HG03045 (cell line): ENCODE measurements around the gene TAMALIN.
A peak's percentile ranks its signal among the peaks of the same experiment; 100 is the strongest.

ENCODE experiments used
- ATAC-seq: cut with Tn5 transposase; IDR thresholded peaks from one replicate; pipeline ENCODE4 v1.9.1; 2021; ENCODE audit warnings: mild to moderate bottlenecking, moderate library complexity; ENCODE audit not compliant: unreplicated experiment

TAMALIN gene

DNA sequence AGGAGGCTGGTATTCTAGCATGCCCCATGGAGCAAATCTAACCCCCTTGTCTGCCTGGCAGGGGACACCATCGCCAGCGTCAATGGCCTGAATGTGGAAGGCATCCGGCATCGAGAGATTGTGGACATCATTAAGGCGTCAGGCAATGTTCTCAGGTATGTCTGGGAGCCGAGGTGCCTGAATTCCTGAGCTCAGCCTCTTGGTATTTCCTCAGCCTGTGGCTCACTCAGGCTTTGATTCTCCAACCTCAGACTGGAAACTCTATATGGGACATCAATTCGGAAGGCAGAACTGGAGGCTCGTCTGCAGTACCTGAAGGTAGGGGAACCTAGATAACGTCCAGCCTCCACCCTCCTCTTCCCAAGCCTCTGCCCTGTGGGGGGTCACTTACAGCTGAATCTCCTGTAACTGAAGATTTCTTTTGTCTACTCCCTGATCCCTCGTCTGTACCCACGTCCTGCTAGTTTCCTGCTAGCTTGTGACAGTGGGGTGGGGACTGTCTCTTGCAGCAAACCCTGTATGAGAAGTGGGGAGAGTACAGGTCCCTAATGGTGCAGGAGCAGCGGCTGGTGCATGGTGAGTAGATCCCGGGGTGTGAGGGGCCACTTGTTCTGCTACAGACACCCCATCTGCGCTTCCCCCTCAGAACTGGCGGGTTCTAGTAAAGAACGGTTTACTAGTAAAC is 7.0 kb downstream of the TAMALIN start:
- ATAC-seq = no peak

DNA sequence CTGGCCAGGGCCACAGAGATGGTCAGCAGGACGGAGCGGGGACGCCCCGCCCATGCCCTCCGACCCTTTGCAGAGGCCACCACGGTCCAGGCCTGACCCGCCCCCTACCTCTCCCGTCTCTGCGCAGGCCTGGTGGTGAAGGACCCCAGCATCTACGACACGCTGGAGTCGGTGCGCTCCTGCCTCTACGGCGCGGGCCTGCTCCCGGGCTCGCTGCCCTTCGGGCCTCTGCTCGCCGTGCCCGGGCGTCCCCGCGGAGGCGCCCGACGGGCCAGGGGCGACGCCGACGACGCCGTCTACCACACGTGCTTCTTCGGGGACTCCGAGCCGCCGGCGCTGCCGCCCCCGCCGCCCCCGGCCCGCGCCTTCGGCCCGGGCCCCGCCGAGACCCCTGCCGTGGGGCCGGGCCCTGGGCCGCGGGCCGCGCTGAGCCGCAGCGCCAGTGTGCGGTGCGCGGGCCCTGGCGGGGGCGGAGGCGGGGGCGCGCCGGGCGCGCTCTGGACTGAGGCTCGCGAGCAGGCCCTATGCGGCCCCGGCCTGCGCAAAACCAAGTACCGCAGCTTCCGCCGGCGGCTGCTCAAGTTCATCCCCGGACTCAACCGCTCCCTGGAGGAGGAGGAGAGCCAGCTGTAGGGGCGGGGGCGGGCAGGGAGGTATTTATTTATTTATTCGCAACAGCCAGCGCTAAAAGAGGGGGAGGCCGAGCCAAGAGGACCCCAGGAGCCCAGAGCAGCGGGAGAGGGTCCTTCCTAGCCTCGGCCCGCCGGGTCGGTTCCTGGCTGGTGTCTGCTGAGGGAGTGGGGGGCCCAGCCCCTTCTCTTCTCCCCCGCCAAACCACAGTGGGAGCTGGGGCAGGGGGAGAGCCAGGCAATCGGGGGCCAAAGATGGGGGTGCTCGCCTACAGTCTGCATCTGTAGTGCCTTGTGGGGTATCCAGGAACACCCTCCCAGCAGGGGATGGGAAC is 8.1 kb downstream of the TAMALIN start:
- ATAC-seq = no peak

DNA sequence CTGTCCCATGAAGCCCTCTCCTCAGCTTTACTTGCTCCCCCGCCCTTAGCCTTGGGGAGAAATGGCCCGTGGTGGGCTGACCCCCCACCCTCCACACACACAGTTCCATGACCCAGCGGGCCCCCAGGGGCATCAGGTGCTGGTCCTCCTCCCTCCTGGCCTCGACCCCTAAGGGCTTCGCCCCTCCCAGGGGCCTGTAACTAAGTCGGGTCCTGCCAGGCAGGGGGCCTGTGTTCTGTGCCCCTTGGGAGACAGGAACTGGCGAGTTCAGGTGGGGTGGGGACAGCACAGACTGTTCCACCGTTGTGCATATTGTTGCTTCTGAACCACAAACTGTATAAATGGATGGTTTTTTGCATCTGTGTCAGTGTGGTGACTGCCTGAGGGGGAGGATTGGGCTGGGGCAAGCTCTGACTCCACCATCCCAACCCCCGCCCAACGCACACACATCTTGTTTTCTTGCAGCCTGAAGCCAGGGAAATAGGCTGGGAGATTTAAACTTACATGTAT is 8.8 kb downstream of the TAMALIN start:
- ATAC-seq = no peak

DNA sequence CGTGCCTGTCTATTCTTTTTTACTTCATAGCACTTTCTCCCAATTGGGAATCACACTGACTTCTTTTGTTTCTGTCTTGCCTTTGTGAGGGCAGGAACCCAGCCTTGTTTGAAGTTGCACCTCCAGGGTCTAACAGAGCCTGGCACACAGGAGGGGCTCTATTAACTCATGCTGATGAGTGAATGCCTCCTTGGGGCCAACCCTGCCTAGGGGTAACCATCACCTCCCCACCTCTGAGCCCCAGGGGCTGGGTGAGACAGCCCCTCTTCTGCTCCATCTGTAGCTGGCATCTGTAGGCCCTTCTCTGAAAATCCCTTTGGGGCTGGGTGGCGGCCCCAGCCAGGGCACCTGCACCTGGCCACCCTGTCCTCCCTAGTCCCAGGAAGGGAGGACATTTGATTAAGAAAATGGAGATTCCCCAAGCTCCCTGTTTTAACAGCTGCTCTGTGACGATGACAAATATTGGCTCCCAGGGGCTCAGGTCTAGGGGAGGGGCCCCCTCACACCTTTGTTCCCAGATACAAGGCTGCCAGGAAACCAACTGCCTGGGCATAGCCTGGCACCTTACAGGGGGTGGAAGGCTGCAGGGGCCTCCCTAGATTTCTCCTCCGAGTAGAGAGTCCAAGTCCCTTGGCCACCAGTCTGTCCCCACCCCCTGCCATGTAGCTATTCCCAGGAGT is 11.8 kb downstream of the TAMALIN start:
- no peak for ATAC-seq

DNA sequence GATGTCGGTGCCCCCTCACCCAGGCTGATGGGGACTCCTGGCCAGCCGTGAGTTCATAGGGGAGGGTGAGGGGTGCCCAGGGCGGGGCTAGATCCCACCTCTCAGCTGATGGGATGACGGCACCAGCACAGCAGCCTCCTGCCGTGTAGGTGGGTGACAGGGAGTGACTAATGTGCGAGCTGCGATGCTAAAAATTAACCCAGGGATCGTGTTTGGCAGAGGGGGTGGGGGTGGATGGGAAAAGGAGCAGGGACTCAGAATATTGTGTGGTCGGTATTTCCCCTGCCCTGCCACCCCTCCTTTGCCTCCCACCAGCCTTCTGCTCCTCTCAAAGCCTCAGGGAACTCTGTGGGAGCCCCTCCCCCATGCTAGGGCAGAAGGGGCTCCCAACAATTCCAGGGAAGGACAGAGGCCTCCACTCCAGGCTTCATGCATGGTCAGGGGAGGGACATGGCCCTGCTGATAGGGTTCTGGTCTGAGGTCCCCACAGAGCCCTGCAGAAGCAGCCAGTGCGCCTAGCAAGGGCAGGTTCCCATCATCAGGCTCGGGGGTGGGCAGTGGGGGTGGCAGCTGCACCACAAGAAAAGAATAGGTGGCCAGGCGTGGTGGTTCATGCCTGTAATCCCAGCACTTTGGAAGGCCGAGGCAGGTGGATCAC is 12.5 kb downstream of the TAMALIN start:
- no peak for ATAC-seq

GRCh38 chr12:52020539-52021336 is 14.0 kb downstream of the TAMALIN start:
- no peak for ATAC-seq

DNA sequence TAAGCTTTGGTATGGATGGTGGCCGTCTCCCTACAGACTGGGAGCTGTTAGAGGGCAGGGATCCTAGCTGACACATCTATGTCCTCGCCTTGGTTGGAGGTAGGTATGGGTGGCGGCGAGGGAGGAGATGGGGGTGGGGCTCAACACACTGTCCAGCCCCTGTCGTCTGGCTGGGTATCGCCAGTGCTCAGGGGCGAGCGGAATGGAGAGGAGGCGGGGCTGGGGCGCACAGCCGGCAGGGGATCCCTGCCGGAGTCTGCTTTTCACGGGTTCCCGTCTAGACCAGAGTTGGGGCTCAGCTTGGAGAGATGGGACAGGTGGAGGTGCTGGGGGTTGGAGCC is 16.1 kb downstream of the TAMALIN start:
- peak; percentile 9 for ATAC-seq

DNA sequence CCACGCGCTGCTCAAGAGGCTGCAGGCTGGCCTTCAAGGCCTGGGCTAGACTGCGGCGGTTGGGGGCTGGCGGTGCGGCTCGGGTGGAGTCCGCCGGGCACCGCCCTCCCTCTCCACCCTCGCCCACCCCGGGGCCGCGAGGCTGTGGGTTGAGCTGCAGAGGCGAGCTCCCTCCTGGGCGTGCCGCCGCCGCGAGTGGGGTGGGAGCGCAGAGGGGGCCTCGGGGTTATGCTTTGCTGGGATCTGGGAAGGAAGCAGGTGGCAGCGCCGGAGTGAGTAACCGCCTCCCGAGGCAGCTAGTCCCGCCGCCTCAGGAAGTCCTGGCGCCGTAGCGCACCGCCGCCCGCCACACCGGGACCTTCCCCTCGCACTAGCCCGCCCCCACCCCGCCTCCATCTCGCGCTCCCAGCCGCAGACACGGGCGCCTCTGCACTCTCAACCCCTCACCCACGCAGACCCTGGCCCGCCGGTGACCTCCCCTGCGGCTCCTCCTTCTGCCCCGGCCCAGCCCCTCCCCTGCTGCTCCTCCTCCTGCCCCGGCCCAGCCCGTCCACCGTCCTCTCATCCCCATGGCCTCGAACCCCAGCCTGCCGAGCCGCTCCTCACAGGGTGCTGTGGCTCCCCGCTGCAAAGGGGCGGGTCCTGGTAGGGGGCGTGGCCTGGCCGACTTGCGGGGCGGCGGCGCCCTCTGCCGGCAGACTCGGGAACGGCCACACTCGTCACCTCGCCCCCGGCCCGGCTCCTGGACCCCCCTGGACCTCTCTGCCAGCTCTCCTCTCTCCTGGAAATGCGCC is 16.6 kb downstream of the TAMALIN start:
- ATAC-seq = peak; percentile 60

- ATAC-seq = no peak
Measured at GRCh38 chr12:52023976-52024688, 17.4 kb downstream of the TAMALIN start.

GRCh38 chr12:52024845-52025230 is 18.1 kb downstream of the TAMALIN start:
- no peak for ATAC-seq

- ATAC-seq = no peak
Measured at GRCh38 chr12:52026263-52026662, 19.5 kb downstream of the TAMALIN start.

DNA sequence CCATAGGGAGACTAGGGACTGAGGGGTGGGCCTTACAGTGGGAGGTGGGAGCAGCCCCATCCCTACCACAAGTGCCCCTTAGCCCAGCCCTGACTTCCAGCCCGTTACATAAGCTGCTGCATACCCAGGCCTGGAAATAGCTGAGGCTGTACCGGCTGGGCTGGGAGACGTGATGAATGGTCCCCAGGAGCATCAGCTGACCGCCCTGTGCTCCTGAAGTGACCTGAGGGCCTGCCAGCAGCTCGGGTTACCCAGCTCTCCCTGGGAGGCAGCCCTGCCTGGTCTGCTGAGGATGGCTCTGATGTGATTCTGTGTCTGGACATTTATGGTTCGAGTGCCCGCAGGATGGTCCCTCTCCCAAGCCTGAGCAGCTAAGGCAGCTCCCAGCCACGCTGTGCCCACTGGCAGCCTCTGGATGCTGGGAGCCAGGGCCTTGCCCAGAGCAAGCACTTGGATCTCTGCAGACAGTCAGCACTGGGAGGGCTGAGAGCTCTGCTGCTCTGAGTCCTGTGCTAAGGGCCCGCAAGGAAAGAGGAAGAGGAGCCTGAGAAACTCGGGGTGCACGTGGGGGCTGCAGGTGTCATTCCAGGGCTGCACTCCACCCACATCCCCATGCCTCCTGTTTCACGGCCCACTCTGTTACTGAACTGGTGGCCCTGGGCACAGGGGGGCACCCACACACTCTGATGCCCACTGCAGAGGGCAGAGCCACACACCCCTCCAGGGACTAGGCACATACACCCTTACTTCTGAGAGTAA is 20.5 kb downstream of the TAMALIN start:
- ATAC-seq = no peak

DNA sequence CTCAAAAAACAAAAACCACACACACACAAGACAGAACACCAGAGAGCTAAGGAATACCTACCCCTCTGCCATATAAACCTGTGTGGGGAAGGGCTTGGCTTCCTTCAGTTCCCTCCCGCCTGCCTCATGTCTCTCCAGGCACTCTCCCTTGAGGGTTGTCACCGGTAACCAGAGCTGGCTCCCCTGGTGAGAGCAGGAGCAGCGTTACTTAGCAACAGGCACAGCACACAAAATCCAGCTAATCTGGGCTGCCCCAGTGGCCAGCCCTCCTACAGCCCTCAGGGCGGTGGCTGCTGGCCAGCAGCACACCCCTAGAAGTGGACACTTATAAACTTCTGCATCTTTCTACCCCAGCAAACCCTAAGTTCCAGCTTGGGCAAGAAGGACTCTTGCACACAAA is 22.9 kb downstream of the TAMALIN start:
- ATAC-seq = no peak

GRCh38 chr12:52032446-52032803 is 25.7 kb downstream of the TAMALIN start:
- no peak for ATAC-seq

DNA sequence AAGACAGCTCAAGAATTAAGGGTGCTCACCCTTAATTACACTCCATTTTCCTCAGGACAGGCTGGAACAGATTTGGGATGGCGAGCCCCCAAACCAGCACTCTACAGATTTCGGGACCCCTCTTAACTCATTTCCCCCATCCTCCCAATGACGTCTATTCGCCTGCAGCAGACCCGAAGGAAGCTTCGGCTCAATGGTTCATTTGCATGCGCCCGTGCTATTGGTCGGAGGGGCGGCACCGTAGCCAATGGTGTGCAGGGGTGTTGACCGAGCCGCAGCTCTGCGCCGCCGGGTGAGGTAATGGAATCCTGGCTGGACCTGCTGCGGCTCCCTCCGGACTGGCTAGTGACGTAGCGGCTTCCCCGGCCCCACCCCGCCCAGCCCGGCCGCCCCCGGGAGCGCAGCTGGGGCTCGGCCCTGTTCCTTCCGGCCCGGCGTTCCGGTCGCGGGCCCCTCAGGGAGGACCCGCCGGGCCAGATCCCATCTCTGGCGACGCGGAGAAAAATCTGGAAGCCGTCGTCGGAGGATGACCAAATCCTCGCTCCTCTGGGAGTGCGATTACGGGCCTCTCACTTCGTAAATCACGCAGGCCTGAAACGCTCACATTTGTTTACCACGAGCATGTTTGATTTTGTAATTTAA is 26.2 kb downstream of the TAMALIN start:
- ATAC-seq = peak; percentile 96

GRCh38 chr12:52033446-52034140 is 26.8 kb downstream of the TAMALIN start:
- no peak for ATAC-seq

GRCh38 chr12:52035190-52035589 is 28.4 kb downstream of the TAMALIN start:
- ATAC-seq = no peak
